Activated T-cell treated with anti-CD3 and anti-CD28 coated beads, Interleukin-2, amount 50 U/mL, for 72 hours (primary cell): ENCODE measurements around the gene STKLD1. TPM values are rescaled to one million over a fixed set of nuclear protein-coding genes. Genes with fewer than 3 reads are reported as not detected.

ENCODE experiments used
- ATAC-seq, 2 donors: fragments of 150-1000 bp; cut with Tn5 transposase; replicated peaks in 1 of 2; 2 replicates each; pipeline ENCODE4 v1.10.0; 2021; ENCODE audit warnings: moderate library complexity in 2 of 2, mild to moderate bottlenecking in 1 of 2
- DNase-seq, 2 donors: peaks; one replicate each; pipeline ENCODE4 v3.0.0; 2021 to 2022; ENCODE audit warnings: mixed read lengths in 1 of 2
- H3K27ac Mint-ChIP-seq: one replicate; pipeline ENCODE4 v1.8.0; 2022; ENCODE audit warnings: mild to moderate bottlenecking, moderate library complexity, mixed read lengths
- H3K27me3 Mint-ChIP-seq: one replicate; pipeline ENCODE4 v1.8.0; 2022; ENCODE audit warnings: low read depth, mixed read lengths
- H3K36me3 Mint-ChIP-seq, 2 donors: one replicate each; pipeline ENCODE4 v1.8.0; 2022; ENCODE audit warnings: mixed read lengths in 2 of 2, mild to moderate bottlenecking in 1 of 2; ENCODE audit not compliant: insufficient read depth in 2 of 2
- H3K4me1 Mint-ChIP-seq: one replicate; pipeline ENCODE4 v1.8.0; 2022; ENCODE audit warnings: low read depth, mixed read lengths
- H3K4me3 Mint-ChIP-seq, 2 donors: one replicate each; pipeline ENCODE4 v1.8.0; 2022; ENCODE audit warnings: mild to moderate bottlenecking in 2 of 2, mixed read lengths in 2 of 2, moderate library complexity in 2 of 2
- H3K9me3 Mint-ChIP-seq, 2 donors: one replicate each; pipeline ENCODE4 v1.8.0; 2022; ENCODE audit warnings: mixed read lengths in 2 of 2
- total RNA-seq, 2 donors: library from RNA; stranded (reverse); gene quantifications; one replicate each; pipeline ENCODE4 v1.2.3, GENCODE V29; 2022

Gene STKLD1
- total RNA-seq, 2 donors from 2014 or later, result 0.88 to 1.3 TPM

DNA sequence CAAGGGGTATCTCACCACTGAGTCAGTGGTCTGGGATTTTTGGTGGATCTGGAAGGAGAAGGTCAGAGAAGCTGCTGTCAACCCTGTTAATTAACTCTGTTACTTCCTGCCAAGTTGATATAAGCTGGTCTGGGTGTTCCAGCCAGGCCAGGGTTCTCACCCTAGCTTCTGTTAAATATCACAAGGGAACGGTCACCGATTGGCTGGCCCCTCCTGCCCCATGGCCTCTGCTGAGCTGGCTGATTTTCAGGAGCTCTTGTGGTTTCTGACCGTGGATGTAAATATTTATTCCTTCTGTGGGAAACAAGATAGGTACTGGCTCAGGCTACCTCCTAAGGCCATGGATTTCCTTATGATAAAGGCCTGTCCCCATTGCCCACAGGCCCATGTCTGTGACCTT is 47.0 kb downstream of the STKLD1 start:
- Mint-ChIP-seq H3K27ac (no peak overlapping the region), H3K9me3 (no peaks in the 10 kb centered on the region), H3K4me3 (no peak overlapping the region), H3K27me3 (peaks cover 23% of the 10 kb centered on the region), H3K36me3 (no peaks in the 10 kb centered on the region), H3K4me1 (peaks cover 42% of the 10 kb centered on the region)
- DNase-seq (no peak), ATAC-seq (no peak)

DNA sequence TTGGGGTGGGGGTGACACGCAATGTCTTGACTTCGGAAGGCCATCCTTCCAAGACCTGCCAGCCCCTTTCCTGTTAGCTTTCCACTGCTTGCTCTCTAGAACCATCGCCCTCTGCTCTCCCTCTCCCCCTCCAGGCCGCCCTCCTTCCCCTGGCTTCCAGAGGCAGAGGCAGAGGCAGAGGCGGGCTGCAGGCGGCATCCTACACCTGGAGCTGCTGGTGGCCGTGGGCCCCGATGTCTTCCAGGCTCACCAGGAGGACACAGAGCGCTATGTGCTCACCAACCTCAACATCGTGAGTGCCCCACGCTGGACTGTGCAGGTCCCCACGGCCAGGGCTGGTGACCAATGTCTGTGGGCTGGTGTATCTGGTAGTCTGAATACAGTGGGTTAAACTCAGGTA is 48.0 kb downstream of the STKLD1 start:
- peaks cover 24% of the 10 kb centered on the region for H3K27me3 Mint-ChIP-seq
- H3K36me3 Mint-ChIP-seq, result no peaks in the 10 kb centered on the region
- ATAC-seq (no peak), DNase-seq (no peak)
- H3K9me3 Mint-ChIP-seq, result no peaks in the 10 kb centered on the region
- H3K27ac Mint-ChIP-seq, result no peak overlapping the region
- peaks cover 33% of the 10 kb centered on the region for H3K4me1 Mint-ChIP-seq
- H3K4me3 Mint-ChIP-seq, result no peak overlapping the region

DNA sequence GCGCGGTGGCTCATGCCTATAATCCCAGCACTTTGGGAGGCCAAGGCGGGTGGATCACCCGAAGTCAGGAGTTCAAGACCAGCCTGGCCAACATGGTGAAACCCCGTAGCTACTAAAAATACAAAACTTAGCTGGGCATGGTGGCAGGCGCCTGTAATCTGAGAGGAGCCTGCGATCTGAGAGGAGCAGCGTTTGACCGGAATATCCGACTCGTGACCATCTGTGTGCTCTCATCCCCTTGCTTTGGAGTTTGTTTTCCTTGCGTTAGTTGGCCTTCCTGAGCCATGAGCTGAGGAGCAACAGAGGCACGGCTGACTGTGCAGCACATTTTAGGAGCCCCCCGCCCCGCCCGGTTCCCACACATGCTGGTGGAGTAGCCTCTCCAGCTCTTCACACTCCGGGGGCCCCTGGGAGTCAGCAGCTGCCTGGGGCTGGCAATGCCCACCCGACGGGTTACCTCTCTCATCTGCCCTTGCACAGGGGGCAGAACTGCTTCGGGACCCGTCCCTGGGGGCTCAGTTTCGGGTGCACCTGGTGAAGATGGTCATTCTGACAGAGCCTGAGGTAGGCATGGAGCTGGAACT is 49.0 kb downstream of the STKLD1 start:
- no peaks in the 10 kb centered on the region for H3K36me3 Mint-ChIP-seq
- no peak overlapping the region for H3K4me3 Mint-ChIP-seq
- H3K9me3 Mint-ChIP-seq, result no peaks in the 10 kb centered on the region
- H3K27me3 Mint-ChIP-seq, result peaks cover 31% of the 10 kb centered on the region
- no peak overlapping the region for H3K27ac Mint-ChIP-seq
- DNase-seq (no peak), ATAC-seq (no peak)
- H3K4me1 Mint-ChIP-seq, result peaks cover 27% of the 10 kb centered on the region

DNA sequence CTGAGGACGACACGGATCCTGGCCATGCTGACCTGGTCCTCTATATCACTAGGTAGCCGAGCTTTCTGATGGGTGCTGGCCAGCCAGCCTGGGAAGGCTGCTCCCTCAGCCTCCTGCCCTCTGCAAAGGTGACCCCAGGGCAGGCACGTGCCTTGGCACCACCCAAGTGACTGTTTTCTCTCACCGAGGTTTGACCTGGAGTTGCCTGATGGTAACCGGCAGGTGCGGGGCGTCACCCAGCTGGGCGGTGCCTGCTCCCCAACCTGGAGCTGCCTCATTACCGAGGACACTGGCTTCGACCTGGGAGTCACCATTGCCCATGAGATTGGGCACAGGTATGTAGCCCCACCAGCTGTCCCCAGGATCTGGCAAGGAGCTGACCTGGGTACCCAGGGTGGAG is 49.8 kb downstream of the STKLD1 start:
- no peak overlapping the region for H3K27ac Mint-ChIP-seq
- H3K27me3 Mint-ChIP-seq, result peaks cover 31% of the 10 kb centered on the region
- H3K36me3 Mint-ChIP-seq, result no peaks in the 10 kb centered on the region
- no peak overlapping the region for H3K4me3 Mint-ChIP-seq
- ATAC-seq, result no peak
- no peak for DNase-seq
- no peaks in the 10 kb centered on the region for H3K9me3 Mint-ChIP-seq
- H3K4me1 Mint-ChIP-seq, result peaks cover 18% of the 10 kb centered on the region

- no peak for ATAC-seq
- Mint-ChIP-seq H3K27me3 (peaks cover 31% of the 10 kb centered on the region), H3K9me3 (no peaks in the 10 kb centered on the region), H3K4me3 (peak overlapping the region; percentile 46 to 73), H3K36me3 (no peaks in the 10 kb centered on the region), H3K4me1 (peaks cover 2% of the 10 kb centered on the region), H3K27ac (no peak overlapping the region)
- DNase-seq, result no peak
Measured at GRCh38 chr9:133427658-133428348, 51.6 kb downstream of the STKLD1 start.

GRCh38 chr9:133428617-133429101 is 52.5 kb downstream of the STKLD1 start:
- Mint-ChIP-seq H3K9me3 (no peaks in the 10 kb centered on the region), H3K4me3 (peak overlapping the region; percentile 39 to 54), H3K27me3 (peaks cover 31% of the 10 kb centered on the region), H3K36me3 (no peaks in the 10 kb centered on the region), H3K4me1 (no peaks in the 10 kb centered on the region), H3K27ac (no peak overlapping the region)
- peak; percentile 52 to 63 for ATAC-seq
- DNase-seq, result no peak

GRCh38 chr9:133429214-133429613 is 53.0 kb downstream of the STKLD1 start:
- ATAC-seq, result no peak
- Mint-ChIP-seq H3K27ac (no peak overlapping the region), H3K9me3 (no peaks in the 10 kb centered on the region), H3K27me3 (peaks cover 31% of the 10 kb centered on the region), H3K4me3 (peak overlapping the region in 1 of 2 donors; percentile 70), H3K4me1 (no peaks in the 10 kb centered on the region), H3K36me3 (no peaks in the 10 kb centered on the region)
- no peak for DNase-seq

DNA sequence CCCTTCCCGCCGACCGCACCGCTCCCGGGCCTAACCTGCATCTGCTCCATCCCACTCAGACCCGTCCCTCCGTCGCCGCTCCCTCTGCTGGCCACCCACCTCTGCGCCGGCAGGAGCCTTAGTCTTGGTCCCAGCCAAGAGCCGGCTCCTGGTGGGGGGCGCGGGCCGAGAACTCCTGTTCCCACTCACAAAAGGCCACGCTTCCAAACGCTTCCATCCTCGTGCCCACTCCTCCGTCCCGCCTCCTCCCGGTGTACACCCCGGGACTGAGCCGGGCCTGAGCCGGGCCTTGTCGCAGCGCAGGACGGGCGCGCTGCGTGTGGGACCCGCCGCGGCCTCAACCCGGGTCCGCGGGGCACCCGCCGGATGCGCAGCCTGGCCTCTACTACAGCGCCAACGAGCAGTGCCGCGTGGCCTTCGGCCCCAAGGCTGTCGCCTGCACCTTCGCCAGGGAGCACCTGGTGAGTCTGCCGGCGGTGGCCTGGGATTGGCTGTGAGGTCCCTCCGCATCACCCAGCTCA is 53.5 kb downstream of the STKLD1 start:
- ATAC-seq, result peak; percentile 40 to 64
- Mint-ChIP-seq H3K9me3 (no peaks in the 10 kb centered on the region), H3K27me3 (peaks cover 31% of the 10 kb centered on the region), H3K4me1 (no peaks in the 10 kb centered on the region), H3K36me3 (no peaks in the 10 kb centered on the region), H3K27ac (no peak overlapping the region), H3K4me3 (peak overlapping the region; percentile 48 to 70)
- peak; percentile 26 to 29 for DNase-seq

DNA sequence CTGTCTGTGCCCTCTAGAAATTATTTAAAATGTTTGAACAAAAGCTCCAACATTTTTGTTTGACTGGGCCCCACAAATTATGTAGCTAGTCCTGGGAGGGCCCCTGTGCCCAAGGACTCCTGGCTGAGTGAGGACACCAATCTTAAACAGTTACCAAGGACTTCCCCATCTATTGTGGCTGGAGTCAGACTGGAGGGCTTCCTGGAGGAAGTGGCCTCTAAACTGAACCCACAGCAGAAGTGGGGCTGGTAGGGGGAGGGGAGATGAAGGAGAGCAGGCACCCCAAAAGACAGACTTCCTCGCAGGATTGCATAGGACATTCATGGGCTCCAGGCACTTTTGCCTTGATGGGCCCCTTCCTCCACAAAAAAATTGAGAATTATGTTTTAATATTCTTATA is 54.1 kb downstream of the STKLD1 start:
- H3K27ac Mint-ChIP-seq, result no peak overlapping the region
- no peak overlapping the region for H3K4me3 Mint-ChIP-seq
- no peaks in the 10 kb centered on the region for H3K9me3 Mint-ChIP-seq
- no peaks in the 10 kb centered on the region for H3K4me1 Mint-ChIP-seq
- ATAC-seq, result no peak
- H3K36me3 Mint-ChIP-seq, result no peaks in the 10 kb centered on the region
- H3K27me3 Mint-ChIP-seq, result peaks cover 31% of the 10 kb centered on the region
- no peak for DNase-seq

GRCh38 chr9:133433351-133433843 is 57.2 kb downstream of the STKLD1 start:
- no peak overlapping the region for H3K4me3 Mint-ChIP-seq

GRCh38 chr9:133436681-133437080 is 60.5 kb downstream of the STKLD1 start:
- Mint-ChIP-seq H3K36me3 (no peaks in the 10 kb centered on the region), H3K4me1 (peaks cover 7% of the 10 kb centered on the region), H3K27ac (no peak overlapping the region), H3K27me3 (no peaks in the 10 kb centered on the region), H3K9me3 (no peaks in the 10 kb centered on the region), H3K4me3 (no peak overlapping the region)
- no peak for ATAC-seq
- DNase-seq, result no peak

More at GRCh38 chr9:133433351-133433843, 57.2 kb downstream of the STKLD1 start:
- no peak for DNase-seq
- Mint-ChIP-seq H3K4me1 (no peaks in the 10 kb centered on the region), H3K27me3 (peaks cover 8% of the 10 kb centered on the region), H3K36me3 (no peaks in the 10 kb centered on the region), H3K9me3 (no peaks in the 10 kb centered on the region), H3K27ac (no peak overlapping the region)
- ATAC-seq, result no peak

DNA sequence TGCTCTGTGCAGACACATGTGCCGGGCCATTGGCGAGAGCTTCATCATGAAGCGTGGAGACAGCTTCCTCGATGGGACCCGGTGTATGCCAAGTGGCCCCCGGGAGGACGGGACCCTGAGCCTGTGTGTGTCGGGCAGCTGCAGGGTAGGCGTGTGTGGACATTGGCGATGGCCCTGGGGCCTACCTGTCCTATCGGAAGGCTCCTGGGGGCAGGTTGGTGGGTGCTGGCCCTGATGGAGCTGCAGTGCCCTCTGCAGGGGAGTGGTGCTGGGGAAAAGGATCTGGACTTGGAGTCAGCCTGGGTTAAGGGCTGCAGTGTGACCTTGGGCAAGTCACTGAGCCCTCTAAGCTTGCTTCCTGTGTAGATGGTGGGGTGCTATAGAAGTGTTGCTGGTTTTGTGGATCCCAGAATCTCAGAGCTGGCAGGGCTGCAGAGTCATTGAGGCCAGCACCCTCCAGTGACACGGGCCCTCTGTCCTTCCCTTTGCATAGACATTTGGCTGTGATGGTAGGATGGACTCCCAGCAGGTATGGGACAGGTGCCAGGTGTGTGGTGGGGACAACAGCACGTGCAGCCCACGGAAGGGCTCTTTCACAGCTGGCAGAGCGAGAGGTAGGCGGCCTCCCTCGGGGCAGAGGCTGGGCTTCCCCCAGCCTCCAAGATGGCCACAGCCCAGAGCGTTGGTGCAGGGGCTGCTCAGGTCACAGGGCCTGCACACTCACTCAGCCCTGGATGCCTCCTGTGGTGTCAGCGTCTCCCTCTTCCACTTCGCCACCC is 61.8 kb downstream of the STKLD1 start:
- no peaks in the 10 kb centered on the region for H3K9me3 Mint-ChIP-seq
- no peak overlapping the region for H3K4me3 Mint-ChIP-seq
- no peaks in the 10 kb centered on the region for H3K36me3 Mint-ChIP-seq
- H3K27me3 Mint-ChIP-seq, result no peaks in the 10 kb centered on the region
- peak; percentile 30 to 31 for ATAC-seq
- peaks cover 7% of the 10 kb centered on the region for H3K4me1 Mint-ChIP-seq
- no peak for DNase-seq
- H3K27ac Mint-ChIP-seq, result no peak overlapping the region

DNA sequence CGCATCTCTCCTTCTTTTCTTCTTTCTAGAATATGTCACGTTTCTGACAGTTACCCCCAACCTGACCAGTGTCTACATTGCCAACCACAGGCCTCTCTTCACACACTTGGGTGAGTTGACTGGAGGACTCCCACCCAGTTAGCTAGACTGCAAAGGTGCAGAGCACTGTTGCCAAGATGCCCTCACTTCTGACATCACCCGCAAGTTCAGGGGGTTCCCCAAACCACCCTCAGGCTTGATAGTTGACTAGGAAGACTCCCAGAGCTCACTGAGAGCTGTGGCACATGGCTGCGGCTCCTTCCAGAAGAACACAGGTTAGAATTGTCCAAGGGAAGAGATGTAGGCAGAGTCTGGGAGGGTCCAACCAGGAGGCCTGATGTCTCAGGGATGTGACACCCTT is 63.2 kb downstream of the STKLD1 start:
- H3K27me3 Mint-ChIP-seq, result no peaks in the 10 kb centered on the region
- H3K27ac Mint-ChIP-seq, result no peak overlapping the region
- peak overlapping the region in 1 of 2 donors; percentile 33 for H3K4me3 Mint-ChIP-seq
- peak; percentile 65 to 77 for ATAC-seq
- DNase-seq, result no peak
- no peaks in the 10 kb centered on the region for H3K36me3 Mint-ChIP-seq
- H3K9me3 Mint-ChIP-seq, result no peaks in the 10 kb centered on the region
- peaks cover 7% of the 10 kb centered on the region for H3K4me1 Mint-ChIP-seq
